RWPE2 (cell line): ENCODE data around the gene LRIG1.

Experiments
- ATAC-seq: fragments of 200-7000 bp; cut with Tn5 transposase; 3 replicates; pipeline ENCODE4 v1.9.1; 2021; ENCODE audit warnings: low read depth
- DNase-seq: peaks from one replicate; pipeline ENCODE4 v3.0.0-alpha.2; 2020; ENCODE audit warnings: low spot score
- H3K27ac ChIP-seq: fragments of 450-650 bp; 2 replicates; pipeline ENCODE4 v1.5.1; 2017; ENCODE audit warnings: mild to moderate bottlenecking; ENCODE audit not compliant: poor library complexity, severe bottlenecking
- H3K27me3 ChIP-seq: fragments of 250-450 bp; sonication (Bioruptor Pico); 2 replicates; pipeline ENCODE4 v1.5.1; 2021; ENCODE audit warnings: mild to moderate bottlenecking, moderate library complexity; ENCODE audit not compliant: insufficient read depth, poor library complexity, severe bottlenecking
- H3K36me3 ChIP-seq: fragments of 250-450 bp; sonication (Bioruptor Pico); 2 replicates; pipeline ENCODE4 v1.5.1; 2020; ENCODE audit warnings: low read depth, mild to moderate bottlenecking, moderate library complexity
- H3K4me1 ChIP-seq: fragments of 250-450 bp; sonication (Bioruptor Pico); 2 replicates; pipeline ENCODE4 v1.5.1; 2021; ENCODE audit warnings: mild to moderate bottlenecking, moderate library complexity; ENCODE audit not compliant: insufficient read depth, poor library complexity, severe bottlenecking
- H3K4me3 ChIP-seq: fragments of 250-450 bp; sonication (Bioruptor Pico); 2 replicates; pipeline ENCODE4 v1.5.1; 2021; ENCODE audit warnings: mild to moderate bottlenecking, moderate library complexity; ENCODE audit not compliant: severe bottlenecking
- H3K9me3 ChIP-seq: fragments of 250-450 bp; sonication (Bioruptor Pico); 2 replicates; pipeline ENCODE4 v1.5.1; 2021; ENCODE audit warnings: mild to moderate bottlenecking, moderate library complexity; ENCODE audit not compliant: severe bottlenecking
- CTCF ChIP-seq: fragments of 450-650 bp; IDR thresholded peaks from one replicate; pipeline ENCODE4 v1.5.1; 2017; ENCODE audit warnings: mild to moderate bottlenecking, moderate library complexity; ENCODE audit not compliant: poor library complexity, severe bottlenecking

Gene LRIG1

GRCh38 chr3:66377800-66378199, 123.0 kb downstream of the LRIG1 start:
- ATAC-seq (no peak), DNase-seq (no peak)
- no peak overlapping the region for H3K27ac ChIP-seq
- peaks cover 4% of the 10 kb centered on the region for H3K4me1 ChIP-seq
- H3K27me3 ChIP-seq = no peaks in the 10 kb centered on the region
- peaks cover 38% of the 10 kb centered on the region for H3K36me3 ChIP-seq
- H3K4me3 ChIP-seq = no peak overlapping the region
- no peaks in the 10 kb centered on the region for H3K9me3 ChIP-seq
- TF ChIP-seq CTCF = no peak

GRCh38 chr3:66376568-66376967, 124.3 kb downstream of the LRIG1 start:
- Histone ChIP-seq H3K4me3 (no peak overlapping the region), H3K27me3 (no peaks in the 10 kb centered on the region), H3K9me3 (no peaks in the 10 kb centered on the region), H3K27ac (no peak overlapping the region), H3K36me3 (peaks cover 31% of the 10 kb centered on the region), H3K4me1 (peaks cover 4% of the 10 kb centered on the region)
- ATAC-seq (peak; percentile 55; the same call in 2 of the 3 replicates), DNase-seq (no peak)
- no peak for TF ChIP-seq CTCF

- no peak for TF ChIP-seq CTCF
- ATAC-seq (peak; percentile 52; the same call in 2 of the 3 replicates), DNase-seq (no peak)
- Histone ChIP-seq H3K9me3 (no peaks in the 10 kb centered on the region), H3K4me3 (no peak overlapping the region), H3K27me3 (no peaks in the 10 kb centered on the region), H3K36me3 (peaks cover under 1% of the 10 kb centered on the region), H3K27ac (no peak overlapping the region), H3K4me1 (peaks cover 4% of the 10 kb centered on the region)
Measured at GRCh38 chr3:66372681-66373350, 128.0 kb downstream of the LRIG1 start.

GRCh38 chr3:66371432-66371831, 129.4 kb downstream of the LRIG1 start:
- Histone ChIP-seq H3K4me3 (no peak overlapping the region), H3K27ac (no peak overlapping the region), H3K36me3 (no peaks in the 10 kb centered on the region), H3K27me3 (no peaks in the 10 kb centered on the region), H3K9me3 (no peaks in the 10 kb centered on the region), H3K4me1 (peaks cover under 1% of the 10 kb centered on the region)
- TF ChIP-seq CTCF = no peak
- ATAC-seq (no peak), DNase-seq (no peak)

- TF ChIP-seq CTCF = no peak
- no peak overlapping the region for H3K27ac ChIP-seq
- H3K9me3 ChIP-seq = no peaks in the 10 kb centered on the region
- no peaks in the 10 kb centered on the region for H3K27me3 ChIP-seq
- DNase-seq (no peak), ATAC-seq (no peak)
- H3K4me3 ChIP-seq = no peak overlapping the region
- no peaks in the 10 kb centered on the region for H3K4me1 ChIP-seq
- no peaks in the 10 kb centered on the region for H3K36me3 ChIP-seq
Measured at GRCh38 chr3:66370179-66370578, 130.6 kb downstream of the LRIG1 start.
